ENCODE data around the gene ATP6V0D1.
A peak's percentile ranks its signal among the peaks of the same experiment; 100 is the strongest.
"Not testable (repeated sequence)": the region's sequence is repeated elsewhere in the genome, so short reads cannot be mapped to it uniquely, and the experiment has no call there.

ATP6V0D1 gene

GRCh38 chr16:67499106-67499505 is 18.1 kb upstream of the ATP6V0D1 start:
- no peak for DNase-seq

- no peak for DNase-seq
These were observed 9.6 kb upstream of the ATP6V0D1 start for GRCh38 chr16:67490335-67491096.

- no peak for DNase-seq
These were observed 8.6 kb upstream of the ATP6V0D1 start for GRCh38 chr16:67489401-67490083.

GRCh38 chr16:67487561-67487960 is 6.6 kb upstream of the ATP6V0D1 start:
- not testable (repeated sequence) for DNase-seq

GRCh38 chr16:67486805-67487204 is 5.8 kb upstream of the ATP6V0D1 start:
- no peak for DNase-seq

GRCh38 chr16:67483731-67484525 is 3.0 kb upstream of the ATP6V0D1 start:
- DNase-seq: no peak

DNA sequence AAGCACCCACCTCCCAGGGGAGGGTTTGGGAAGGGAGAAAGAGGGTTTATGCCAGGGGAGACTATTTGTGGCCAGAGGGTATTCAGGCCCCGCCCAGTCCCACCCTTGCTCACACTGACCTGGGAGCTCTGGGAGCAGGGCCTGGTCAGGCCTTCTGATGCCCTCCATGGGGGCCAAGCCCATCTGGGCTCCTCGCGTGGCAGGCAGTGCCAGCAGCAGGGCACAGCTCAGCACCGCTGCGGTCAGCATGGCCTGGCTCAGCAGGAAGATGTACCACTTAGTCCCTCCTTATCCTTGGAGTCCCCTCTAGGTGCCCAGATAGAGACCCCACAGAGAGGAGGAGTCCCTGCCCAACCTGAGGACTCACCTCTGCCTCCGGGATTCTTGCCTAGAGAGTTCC is 2.2 kb upstream of the ATP6V0D1 start, which contains the start of gene AGRP:
AGRP (minus strand) TSS at position 398 of the 400 bp plus-strand sequence; CDS start at position 249, 149 bp downstream.
- DNase-seq: no peak

GRCh38 chr16:67482233-67482924 is 1.4 kb upstream of the ATP6V0D1 start:
- DNase-seq: no peak

DNA sequence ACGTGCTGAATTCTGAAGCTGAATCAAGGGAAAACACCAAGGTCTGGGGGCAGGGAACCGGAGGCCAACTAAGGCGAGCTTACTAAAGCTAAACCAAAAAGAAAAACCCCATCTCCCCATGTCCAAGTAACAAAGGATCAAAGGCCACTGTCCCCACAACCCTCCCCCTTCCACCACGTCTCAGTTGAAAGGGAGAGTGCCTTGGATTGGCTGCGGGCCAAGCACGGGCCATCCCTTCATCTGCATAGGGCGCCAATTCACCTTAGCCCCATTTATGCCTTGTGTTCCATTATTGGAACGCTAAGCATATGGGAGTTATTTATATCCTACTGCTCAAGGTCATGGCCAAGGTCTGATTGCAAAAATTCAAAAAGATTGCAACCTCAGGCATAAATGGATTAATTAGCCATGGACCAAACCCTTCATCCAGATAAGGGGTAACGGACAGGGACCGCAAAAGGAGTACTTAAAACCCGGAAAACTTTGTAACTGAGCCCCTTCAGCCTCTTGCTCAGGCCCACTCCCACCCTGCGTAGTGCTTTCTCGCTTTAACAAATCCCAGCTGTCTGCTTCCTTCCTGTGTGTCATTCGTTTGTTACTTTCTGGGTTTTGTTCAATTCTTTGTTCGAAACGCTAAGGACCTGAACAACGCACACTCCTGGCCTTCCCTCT is 740 bp upstream of the ATP6V0D1 start:
- peak; percentile 57 for DNase-seq

GRCh38 chr16:67477960-67478554 is 2.9 kb downstream of the ATP6V0D1 start:
- DNase-seq: no peak

DNA sequence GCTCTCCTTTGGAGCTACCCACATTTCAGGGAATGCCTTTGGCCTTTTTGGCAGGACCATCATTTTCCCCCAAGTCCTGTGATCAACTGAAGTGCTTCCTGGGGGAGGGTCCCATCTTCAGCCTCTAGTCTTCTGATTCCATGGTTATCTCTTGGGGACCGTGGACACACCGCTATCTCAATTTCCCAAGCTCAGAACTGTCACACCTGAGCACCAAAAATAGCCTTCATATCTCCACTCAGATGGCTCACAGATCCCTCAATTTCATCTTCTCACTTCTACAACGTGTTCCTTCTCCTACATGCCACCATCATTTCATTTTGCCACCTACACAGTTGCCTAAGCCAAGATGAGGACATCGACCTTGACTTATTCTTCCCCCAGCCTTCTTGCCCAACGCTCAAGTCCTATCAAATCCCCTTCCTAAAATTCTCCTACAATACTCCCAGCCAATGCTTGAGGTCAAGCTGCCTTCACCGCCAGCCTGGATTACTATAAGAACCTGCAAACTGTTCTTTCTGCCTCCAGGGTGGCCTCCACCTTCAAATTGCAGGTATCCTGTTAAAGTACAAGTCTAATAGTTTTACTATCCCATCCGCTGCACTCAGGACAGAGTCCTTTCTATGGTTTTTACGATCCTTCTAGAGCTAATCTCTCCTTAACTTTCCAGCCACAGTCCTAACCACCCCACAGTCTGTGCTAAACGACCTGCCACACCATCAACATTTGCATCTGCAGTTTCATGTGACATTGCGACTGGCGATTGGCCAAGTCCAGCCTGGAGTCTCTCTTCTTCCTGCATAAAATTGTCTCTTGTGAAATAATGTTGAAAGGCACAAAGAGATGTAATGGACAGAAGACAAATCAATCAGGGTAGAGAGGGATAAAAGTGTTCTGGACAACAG is 6.2 kb downstream of the ATP6V0D1 start:
- no peak for DNase-seq

DNA sequence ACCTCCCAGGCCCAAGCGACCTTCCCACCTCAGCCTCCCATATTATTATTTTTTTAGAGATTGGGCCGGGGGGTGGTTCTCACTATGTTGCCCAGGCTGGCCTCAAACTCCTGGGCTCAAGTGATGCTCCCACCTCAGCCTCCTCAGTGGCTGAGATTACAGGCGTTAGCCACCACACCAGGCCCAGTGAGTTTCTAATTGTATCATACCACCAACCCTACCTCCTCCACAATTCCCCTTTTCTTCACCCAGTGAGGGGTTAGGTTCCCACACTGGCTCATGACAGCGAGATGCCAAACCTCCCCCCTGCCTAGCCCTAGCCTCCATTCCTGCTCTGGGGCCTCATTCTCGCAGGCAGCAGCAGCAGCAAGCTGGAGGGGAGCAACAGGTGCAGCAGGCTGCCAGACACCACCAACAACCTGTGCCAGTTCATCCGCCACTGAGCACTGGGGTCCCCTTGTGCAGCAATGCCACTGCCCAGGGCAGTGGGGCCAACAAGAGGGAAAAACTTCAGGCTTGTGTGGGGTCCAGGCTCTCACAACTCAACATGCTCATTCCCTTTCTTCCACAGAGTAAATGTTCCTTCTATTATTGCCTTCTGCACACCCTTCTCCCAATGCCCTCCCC is 9.1 kb downstream of the ATP6V0D1 start:
- no peak for DNase-seq

DNA sequence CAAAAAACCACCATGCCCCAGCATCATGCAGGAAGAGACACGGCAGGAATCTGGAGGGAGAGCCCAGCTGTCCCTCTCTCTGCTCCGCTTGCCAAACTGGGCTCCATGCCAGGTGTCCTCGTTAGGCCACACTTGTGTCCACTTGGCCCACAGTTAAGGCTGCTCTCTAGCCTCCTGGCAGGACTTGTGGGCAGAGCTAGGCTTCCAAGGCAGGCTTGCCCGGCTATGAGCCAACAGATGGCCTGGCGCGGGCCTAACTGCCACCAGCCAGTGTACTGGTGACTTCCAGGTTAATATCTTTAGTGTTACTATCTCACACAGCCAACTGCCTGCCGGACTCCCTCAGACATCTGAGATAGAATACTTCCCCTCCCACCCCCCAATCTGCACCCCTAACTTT is 10.6 kb downstream of the ATP6V0D1 start:
- DNase-seq: peak; percentile 57

- DNase-seq: no peak
These were observed 12.2 kb downstream of the ATP6V0D1 start for GRCh38 chr16:67468731-67469130.

- no peak for DNase-seq
These were observed 14.4 kb downstream of the ATP6V0D1 start for GRCh38 chr16:67466581-67466980.

- DNase-seq: no peak
These were observed 16.4 kb downstream of the ATP6V0D1 start for GRCh38 chr16:67464565-67464964.

GRCh38 chr16:67463691-67464090 is 17.3 kb downstream of the ATP6V0D1 start:
- DNase-seq: no peak

DNA sequence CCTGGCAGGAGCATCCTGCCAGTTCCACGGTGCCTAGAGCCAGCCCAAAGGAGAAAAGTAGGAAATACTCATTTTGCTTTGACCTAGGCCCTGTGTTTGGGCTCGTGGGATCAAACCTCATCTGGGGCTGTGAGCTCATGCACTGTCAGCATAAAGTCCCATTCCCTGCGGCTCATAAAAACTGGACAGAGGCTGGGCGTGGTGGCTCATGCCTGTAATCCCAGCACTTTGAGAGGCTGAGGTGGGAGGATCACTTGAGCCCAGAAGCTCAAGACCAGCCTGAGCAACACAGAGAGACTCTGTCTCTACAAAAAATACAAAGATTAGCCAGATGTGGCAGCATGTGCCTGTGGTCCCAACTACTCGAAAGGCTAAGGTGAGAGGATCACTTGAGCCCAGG is 17.9 kb downstream of the ATP6V0D1 start:
- DNase-seq: no peak

- no peak for DNase-seq
These were observed 18.7 kb downstream of the ATP6V0D1 start for GRCh38 chr16:67462279-67462655.

- DNase-seq: no peak
These were observed 19.2 kb downstream of the ATP6V0D1 start for GRCh38 chr16:67461600-67462278.
